CD4-positive, alpha-beta T cell treated with Interferon alpha-2 for 1 hour (primary cell): ENCODE measurements around the gene TTYH3.
"Not testable (repeated sequence)": the region's sequence is repeated elsewhere in the genome, so short reads cannot be mapped to it uniquely, and the experiment has no call there.

Experiments used
- DNase-seq, 2 donors: peaks; one replicate each; pipeline ENCODE4 v3.0.0-alpha.2; 2020 to 2022

Gene TTYH3

DNA sequence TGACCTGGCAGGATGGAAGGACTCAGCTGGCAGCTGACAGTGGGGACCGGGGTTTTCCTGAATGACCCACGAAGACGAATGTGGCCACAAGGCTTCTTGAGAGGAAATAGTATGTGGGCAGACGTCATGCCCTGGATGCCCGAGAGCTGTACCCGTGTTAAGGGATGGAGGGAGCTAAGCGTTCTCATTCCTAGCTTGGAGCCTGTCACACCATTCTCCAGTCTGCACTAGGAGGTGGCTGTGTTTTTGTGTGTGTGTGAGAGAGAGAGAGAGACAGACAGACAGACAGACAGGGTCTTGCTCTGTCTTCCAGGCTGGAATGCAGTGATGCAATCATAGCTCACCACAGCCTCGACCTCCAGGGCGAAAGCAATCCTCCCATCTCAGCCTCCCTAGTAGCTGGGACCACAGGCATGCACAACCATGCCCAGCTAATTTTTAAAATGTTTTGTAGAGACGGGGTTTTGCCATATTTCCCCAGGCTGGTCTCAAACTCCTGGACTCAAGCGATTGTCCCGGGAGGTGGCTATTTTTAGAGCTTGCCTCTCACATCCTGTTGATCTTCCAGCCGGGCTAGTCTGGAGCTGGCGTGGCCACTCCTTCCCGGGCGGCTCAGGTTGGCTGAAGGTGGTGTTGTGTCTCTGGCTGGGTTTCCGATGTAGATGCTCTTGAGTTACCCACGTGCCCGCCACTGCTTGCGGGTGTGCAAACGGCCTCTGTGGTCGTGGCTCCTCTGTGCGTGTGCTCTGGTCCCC is 58.3 kb downstream of the TTYH3 start:
- DNase-seq: no peak

DNA sequence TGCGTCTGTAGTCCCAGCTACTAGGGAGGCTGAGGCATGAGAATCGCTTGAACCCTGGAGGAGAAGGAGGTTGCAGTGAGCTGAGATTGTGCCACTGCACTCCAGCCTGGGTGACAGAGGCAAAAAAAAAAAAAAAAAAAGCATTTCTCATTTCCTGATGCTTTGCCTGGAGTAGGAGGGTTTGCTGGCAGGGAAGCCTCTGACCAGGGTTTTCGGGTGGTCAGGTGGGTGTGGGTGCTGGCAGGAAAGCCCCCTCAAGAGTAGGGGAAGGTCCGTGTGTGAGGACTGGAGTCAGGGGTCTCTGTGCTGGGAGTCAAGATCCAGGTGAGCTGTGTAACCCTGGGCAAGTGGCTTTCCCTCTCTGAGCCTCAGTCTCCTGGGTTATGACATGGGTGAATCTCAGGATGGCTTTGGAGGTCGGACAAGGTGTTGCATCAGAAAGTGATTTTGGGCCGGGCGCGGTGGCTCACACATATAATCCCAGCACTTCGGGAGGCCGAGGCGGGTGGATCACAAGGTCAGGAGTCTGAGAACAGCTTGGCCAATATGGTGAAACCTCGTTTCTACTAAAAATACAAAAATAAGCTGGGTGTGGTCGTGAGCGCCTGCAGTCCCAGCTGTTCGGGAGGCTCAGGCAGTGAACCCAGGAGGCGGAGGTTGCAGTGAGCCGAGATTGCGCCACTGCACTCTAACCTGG is 59.4 kb downstream of the TTYH3 start:
- no peak for DNase-seq

DNA sequence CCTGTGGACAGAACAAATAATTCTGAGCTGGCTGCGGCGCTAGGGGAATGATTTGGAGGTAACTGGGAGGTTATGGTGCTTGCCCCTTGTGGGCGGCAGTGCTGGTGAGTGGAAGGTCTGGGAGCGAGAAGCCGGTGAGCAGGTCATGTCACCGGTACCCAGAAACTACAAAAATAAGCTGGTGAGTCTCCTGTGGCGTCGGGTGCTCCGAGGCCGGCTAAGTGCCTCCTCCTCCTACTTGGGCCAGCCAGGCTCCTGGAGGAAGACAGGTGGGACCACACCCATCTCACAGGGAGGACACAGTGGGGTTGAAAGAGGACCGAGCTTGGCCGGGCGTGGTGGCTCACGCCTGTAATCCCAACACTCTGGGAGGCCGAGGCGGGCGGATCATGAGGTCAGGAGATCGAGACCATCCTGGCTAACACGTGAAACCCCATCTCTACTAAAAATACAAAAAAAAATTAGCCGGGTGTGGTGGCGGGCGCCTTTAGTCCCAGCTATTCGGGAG is 60.2 kb downstream of the TTYH3 start:
- DNase-seq: not testable (repeated sequence)

DNA sequence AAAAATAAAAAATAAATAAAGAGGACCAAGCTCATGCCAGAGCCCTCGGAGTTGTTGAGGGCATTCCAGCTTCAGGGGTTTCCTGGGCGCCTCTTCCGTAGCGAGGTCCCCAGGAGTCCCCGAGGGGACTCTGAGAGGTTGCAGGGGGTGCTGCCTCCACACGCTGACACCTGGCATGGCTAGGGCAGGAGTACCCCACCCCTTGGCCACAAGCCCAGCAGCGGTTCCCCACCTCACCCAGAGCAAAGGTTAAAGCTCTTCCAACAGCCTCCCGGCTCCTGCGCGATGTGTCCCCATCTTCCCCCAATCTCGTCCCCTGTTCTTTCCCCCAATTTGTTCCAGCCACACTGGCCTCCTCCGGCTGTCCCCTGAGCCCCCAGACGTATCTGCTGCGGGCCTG is 60.8 kb downstream of the TTYH3 start:
- no peak for DNase-seq

DNA sequence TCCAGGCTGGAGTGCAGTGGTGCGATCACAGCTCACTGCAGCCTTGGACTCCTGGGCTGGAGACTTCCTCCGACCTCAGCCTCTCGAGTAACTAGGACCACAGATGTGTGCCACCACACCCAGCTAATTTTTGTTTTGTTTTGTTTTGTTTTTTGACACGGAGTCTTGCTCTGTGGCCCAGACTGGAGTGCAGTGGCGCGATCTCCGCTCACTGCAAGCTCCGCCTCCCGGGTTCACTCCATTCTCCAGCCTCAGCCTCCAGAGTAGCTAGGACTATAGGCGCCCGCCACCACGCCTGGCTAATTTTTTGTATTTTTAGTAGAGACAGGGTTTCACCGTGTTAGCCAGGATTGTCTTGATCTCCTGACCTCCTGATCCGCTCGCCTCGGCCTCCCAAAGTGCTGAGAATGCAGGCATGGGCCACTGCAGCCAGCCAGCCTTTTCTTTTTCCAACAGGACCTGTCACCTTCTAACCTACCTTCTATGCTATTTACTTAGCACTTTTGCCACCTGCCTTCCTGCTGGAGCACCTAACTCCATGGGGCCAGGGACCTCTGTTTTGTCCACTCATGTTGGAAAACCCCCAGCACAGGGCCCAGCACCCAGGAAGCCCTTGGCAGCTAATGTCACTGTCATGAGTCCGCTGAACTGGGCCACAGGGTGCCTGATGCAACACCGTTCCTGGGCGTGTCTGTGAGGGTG is 61.8 kb downstream of the TTYH3 start:
- DNase-seq: peak in 1 of 2 donors; percentile 46

DNA sequence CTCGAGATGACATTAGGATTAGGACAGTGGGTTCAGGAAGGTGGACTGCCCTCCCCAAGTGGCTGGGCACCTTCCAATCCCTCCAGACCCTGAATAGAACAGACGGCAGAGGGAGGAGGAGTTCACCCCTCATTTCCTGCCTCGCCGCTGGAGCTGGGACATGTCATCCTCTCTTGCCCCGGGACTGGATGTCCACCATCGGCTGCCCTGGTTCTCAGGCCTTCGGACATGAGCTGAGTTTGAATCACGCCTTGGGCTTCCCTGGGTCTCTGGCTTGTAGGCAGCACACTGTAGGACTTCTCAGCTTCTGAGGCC is 62.3 kb downstream of the TTYH3 start:
- DNase-seq: not testable (repeated sequence)

DNA sequence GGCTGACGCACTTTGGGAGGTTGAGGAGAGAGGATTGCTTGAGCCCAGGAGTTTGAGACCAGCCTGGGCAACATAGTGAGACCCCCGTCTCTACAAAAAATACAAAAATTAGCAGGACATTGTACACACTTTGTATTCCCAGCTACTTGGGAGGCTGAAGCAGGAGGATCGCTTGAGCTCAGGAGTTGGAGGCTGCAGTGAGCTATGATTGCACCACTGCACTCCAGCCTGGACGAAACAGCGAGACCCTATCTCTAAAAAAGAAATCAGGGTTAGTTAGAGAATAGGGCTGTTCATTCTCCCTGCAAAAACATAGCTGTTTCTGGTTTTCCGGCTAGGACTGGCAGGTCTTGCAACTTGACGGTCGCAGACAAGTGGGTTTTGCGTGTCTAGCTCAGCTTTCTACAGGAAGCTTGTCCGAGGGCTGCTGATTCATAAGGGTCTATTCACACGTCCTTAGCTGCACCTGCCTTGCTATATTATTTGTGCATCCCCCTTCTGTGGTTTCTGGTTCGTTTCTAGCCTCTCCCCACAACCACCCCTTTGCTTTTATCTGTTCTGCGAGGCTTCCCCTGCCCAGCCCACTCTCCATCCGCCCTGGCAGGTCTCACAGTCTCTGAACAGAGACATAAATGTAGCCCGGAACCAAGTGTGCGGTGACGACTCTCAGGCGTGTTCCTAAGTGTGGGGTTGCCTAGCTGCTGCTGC is 66.9 kb downstream of the TTYH3 start:
- peak; percentile 39 to 66 for DNase-seq

DNA sequence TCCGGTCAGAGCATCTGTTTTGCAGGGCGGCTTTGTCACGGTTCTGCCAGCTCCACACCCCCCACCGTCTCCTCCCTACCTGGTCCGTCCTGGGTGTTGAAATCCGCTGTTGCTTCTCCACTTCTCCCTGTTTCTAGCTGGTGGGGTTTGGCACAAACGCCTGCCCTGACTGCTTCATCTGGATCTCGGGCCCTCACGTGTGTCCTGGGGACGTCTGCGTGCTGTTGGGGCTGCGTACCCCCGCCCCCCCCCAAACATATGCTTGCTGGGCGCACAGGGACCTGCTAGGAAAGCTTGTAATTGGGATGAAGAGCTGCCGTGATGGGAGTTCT is 67.5 kb downstream of the TTYH3 start:
- DNase-seq: no peak

DNA sequence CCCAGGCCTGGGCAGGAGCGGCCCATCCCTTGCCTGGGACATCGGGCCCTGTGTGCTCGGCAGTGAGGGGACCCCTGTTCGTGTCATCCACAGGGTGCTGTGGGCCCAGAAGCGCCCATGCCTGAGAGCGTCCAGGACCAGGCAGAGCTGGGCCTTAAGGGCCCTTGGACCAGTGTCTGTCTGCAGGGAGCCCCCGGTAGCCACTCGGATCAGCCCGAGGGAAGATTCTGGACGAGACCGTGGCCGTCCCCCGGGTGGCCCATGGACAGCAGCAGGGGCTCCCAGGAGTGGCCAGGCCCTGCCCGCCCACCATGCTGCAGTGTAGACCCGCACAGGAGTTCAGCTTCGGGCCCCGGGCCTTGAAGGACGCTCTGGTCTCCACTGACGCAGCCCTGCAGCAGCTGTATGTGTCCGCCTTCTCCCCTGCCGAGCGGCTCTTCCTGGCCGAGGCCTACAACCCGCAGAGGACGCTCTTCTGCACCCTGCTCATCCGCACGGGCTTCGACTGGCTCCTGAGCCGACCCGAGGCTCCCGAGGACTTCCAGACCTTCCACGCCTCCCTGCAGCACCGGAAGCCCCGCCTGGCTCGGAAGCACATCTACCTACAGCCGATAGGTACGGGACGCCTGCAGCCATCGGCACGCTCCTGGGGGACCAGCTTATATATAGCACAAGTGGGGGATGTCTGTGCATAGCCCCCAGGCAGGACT is 68.5 kb downstream of the TTYH3 start:
- DNase-seq: no peak

DNA sequence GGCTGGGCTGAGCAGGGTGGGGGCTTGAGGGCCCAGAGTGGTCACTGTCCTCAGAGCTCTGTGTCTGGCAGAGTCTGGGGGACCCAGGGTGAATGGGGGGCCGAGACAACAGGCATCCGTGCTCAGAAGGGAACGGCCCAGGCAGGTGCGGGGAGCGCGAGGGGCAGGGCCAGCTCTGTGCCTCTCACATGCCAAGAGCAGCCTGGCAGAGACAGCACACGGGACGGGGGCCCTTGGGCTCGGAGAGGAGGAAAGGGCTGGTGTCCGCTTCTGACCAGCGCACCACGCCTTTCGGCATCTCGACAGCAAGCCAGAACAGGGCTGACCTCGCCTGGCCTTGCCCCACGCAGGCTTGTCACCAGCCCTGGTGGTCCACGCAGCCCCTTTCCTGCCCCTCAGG is 69.6 kb downstream of the TTYH3 start:
- DNase-seq: no peak

DNA sequence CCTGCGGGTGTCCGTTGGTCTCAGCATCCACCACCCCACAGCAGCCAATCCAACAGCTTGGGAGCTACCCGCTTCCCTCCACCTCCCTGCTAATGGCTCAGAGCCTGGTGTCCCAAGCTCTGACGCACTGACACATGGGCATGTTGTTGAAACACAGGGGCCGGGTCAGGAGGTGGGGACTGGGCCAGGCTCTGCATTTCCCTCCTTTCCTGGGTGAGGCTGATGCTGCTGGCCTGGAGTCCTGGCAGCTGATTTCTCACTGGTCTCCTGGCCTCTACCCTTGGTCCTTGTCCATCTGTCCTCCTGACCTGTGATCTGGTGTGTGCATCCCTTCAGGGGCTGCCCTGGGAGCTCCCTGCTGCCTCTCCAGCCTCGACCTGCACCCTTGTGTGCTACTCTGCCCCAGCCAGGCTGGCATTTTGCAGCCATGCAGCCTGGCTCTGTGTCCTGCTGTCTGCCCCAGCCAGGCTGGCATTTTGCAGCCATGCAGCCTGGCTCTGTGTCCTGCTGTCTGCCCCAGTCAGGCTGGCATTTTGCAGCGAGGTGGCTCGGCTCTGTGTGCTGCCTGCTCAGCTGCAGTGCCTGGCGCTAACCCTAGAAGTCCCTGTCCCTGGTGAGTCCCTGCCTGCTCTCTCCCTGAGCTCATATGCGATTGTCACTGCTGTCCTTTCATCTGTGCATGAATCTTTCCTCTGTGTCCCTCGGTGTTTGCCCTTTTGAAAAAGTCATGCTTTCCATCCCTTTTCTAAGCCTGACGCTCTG is 70.2 kb downstream of the TTYH3 start:
- DNase-seq: no peak

DNA sequence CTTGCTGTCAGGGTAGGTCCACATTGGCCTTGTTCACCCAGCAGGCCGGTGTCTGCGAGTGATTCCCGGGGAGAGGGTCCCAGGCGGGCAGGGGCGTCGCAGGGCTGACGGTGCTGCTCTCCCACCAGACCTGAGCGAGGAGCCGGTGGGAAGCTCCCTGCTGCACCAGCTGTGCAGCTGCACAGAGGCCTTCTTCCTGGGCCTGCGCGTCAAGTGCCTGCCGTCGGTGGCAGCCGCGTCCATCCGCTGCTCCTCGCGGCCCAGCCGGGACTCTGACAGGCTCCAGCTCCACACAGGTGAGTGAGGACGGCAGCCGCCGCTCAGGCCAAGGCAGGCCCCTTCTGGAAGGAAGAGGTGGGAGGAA is 70.8 kb downstream of the TTYH3 start:
- no peak for DNase-seq

DNA sequence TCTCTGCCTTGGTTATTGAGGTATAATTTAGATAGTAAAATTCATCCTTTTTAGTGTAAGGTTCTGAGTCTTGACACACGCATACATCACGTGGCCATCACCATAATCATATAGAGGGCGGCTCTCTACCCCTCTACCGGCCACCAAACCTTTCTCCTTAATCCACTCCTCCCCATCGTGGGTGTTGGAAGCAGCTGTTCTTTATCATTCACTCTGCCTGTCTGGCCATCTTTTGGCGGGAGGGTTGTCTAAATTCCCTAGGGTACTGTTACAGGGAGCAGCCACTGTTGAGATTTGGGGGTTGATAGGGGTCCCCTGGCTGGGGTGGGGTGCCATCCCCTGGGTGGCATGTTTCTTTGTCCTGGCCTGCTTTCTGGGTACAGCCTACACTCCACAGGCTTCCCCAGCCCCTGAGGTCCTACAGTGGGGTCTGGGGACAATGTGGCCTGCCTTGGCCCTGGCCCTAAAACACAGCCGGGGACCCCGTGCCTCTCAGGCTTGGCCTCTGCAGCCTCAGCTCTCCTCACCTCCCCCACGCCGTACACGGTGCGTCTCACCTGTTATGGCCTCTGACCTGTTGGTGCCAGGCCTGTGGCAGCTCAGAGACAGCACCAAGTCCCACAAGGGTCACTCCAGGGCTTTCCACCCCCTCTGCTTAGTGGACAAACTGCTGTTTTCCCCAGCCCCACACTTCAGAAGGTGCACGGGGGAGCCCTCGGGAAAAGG is 73.7 kb downstream of the TTYH3 start:
- DNase-seq: no peak

DNA sequence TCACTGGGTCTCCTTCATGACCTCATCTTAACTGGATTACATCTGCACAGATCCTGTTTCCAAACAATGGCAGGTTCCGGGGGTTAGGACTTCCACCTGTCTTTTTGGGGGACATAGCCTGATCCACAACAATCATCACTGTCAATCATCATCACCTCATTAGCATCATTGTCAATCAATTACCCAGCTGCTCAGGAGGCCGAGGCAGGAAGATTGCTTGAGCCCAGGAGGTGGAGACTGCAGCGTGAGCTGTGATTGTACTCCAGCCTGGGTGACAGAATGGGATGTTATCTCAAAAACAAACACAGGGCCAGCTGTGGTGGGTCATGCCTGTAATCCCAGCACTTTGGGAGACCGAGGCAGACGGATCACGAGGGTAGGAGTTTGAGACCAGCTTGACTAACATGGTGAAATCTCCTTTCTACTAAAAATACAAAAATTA is 74.9 kb downstream of the TTYH3 start:
- DNase-seq: no peak

DNA sequence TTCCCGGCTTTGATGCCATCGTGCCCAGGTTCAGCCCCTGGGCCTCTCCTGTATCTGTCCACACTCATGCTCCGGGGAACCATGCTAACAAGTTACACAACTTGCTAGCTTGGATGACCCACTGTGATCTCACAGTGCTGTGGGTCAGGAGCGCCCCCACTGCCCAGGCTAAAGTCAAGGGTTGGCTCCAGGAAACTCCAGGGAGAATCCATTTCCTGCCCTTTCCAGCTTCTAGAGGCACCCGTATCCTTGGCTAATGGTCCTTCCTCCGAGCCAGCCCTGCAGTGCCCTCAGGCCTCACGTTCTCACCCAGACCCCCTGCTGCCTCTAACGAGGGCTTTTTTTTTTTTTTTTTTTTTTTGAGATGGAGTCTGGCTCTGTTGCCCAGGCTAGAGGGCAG is 75.7 kb downstream of the TTYH3 start:
- DNase-seq: no peak

DNA sequence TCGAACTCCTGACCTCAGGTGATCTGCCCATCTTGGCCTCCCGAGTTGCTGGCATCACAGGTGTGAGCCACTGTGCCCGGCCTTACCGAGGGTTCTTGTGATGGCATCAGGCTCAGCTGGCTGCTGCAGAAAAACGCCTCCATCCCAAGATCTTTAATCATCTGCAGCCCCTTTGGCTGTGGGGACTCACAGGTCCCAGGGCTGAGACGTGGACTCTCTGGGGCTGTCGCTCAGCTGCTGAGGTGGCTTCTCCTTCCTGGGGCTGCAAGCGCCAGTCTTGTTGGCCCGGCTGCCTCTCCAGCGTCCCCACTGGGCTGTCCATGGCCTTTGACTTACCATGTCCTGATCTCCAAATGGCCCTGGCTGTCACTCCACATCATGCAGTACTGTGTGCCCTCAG is 76.3 kb downstream of the TTYH3 start:
- no peak for DNase-seq

DNA sequence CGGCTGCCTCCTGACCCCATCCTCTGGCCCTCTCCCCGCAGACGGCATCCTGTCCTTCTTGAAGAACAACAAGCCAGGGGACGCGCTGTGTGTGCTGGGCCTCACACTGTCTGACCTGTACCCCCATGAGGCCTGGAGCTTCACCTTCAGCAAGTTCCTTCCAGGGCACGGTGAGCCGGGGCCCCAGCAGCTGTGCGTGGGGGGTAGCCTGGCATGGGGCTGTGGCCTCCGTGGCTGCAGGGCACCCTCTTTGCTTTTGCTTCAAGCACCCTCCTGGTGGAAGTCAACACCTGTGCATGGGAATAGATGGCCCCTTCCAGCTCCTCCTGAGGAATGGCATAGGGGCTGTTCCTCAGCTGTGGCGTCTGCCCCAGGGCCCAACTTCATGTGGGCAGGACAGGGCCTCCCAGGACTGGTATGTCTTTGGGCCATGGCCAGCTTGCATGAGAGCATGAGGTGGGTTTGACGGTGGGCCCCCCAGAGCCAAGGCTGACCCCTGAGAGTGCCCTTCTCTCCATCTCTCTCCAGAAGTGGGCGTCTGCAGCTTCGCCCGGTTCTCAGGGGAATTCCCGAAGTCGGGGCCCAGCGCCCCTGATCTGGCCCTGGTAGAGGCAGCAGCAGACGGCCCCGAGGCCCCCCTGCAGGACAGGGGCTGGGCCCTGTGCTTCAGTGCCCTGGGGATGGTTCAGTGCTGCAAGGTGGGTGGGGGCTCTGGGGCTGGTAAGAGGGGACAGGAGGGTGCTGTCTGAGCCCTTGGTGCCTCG is 76.9 kb downstream of the TTYH3 start:
- no peak for DNase-seq

DNA sequence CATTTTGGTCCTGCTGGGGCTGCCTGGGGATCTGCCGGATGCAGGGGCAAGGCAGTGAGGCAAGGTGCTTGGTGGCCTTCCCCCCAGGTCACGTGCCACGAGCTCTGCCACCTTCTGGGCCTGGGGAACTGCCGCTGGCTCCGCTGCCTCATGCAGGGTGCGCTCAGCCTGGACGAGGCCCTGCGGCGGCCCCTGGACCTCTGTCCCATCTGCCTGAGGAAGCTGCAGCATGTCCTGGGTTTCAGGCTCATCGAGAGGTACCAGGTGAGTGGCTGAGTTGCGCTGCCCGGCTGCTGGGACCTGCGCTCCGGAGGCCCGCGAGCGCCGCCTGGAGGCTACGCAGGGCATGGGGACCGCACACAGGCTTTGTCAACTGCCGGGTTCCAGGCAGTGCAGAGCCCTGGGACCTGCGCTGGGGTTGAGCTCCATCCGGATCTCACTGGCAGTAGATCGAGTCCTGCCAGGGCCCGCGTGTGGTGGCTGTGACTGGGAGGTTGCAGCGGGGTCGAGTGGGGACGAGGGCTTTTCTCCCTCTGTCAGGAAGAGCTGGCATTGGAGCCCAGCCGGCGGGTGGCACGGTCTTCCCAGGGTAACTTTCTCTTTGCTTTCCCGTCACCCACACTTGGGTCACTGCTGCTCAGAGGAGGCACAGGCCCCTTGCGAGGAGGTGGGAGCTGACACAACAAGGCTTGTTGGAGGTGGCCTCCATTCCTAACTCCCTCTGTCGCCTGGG is 77.9 kb downstream of the TTYH3 start:
- DNase-seq: peak; percentile 75 to 82

DNA sequence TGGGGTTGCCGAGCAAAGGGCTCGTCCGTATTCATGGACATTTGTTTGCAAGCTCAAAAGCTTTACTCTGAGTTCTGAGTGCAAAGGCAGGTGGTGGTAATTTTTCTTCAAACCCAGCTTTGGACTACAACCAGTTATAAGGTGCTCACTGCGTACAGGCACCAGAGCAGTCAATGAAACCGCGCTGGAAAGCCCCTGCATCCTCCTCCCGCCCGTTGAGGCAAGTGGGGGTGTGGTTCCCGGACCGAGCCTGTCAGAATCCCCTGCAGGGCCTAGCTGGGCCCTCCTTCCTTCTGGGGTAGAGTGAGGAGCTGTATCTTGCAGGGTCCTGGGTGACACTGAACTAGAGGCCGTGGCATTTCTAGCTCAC is 78.5 kb downstream of the TTYH3 start:
- peak; percentile 52 to 70 for DNase-seq
